HG02943 (cell line): ENCODE data around the gene YPEL3.

Source experiments
- ATAC-seq: cut with Tn5 transposase; IDR thresholded peaks from one replicate; pipeline ENCODE4 v1.9.1; 2021; ENCODE audit warnings: mild to moderate bottlenecking, low read depth, moderate library complexity; ENCODE audit not compliant: unreplicated experiment

YPEL3 gene

DNA sequence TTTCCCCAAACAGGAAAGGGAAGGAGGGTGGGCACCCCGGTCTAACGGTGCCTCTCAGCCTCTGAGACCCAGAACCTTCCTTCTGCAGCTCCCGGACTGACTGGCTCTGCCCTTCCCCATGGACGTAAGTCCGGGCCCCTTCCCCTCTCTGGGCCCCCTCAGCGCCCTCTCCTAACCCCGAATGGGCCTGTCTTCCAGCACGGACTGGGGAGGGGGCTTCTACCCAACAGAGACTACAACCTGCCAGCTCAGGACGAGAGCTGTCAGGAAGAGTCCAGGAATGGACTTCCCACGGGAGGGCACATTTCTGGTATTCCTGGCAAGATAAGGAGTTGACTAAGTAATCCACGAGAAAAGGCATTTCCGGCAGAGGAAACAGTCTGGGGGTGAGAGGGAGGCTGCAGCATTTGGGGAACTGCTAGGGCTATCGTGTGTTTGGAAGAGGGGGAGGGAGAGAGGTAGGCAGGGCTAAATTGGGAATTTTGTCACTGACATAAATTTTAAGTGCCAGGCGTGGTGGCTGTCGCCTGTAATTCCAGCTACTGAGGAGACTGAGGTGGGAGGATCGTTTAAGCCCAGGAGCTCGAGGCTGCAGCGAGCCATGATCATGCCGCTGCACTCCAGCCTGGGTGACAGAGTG is 42.5 kb downstream of the YPEL3 start:
- ATAC-seq, result no peak

DNA sequence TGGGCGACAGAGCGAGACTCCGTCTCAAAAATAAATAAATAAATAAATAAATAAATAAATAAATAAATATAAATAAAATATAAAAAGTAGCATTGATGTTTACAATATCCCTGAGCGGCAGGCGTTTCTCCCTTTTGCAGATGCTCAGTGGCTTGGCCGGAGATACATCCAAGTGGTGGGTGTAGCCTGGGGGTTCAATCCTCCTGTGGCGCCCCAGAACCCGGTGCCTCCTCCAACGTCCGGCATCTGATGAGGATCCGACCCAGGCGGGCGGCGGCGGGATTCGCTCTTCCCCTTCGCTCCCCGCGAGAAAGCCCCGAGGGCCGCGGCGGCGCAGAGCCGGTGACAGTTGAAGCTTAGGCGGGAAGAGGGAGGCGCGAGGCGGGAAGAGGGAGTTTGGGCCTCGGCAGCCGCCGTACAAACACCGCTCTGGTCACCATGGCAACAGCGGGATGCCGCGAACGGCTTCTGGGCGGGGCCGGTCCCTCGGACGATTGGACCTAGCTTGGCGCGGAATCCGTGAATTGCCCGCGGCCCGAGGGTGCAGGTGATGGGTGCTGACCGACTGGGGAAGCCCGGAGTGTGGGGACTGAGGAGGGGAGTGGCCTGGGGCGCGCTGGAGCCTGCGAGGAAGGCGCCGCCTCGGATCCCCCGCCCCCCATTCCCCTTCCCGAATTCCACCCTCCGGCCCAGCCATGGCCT is 43.2 kb downstream of the YPEL3 start:
- no peak for ATAC-seq

- ATAC-seq, result no peak
These were observed 44.5 kb downstream of the YPEL3 start for GRCh38 chr16:30051518-30051917.

GRCh38 chr16:30049871-30050270 is 46.1 kb downstream of the YPEL3 start:
- no peak for ATAC-seq

DNA sequence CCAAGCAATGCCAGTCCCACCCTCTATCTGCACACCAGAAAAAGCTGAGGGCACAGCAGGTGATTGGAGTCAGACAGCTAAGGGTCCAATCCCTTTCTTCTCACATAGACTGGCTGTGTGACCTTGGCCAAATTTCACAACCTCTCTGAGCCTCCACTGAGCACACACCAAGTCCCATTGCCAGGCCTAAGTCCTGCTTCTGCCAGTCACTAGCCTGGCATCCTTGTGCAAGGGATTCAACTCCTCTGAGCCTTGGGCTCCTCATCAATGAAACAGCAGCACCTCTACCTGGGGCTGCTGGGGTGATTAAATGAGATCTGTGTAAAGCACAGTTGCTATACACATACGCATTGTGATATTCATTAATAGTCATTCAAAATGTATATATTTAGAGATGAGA is 49.4 kb downstream of the YPEL3 start:
- no peak for ATAC-seq

DNA sequence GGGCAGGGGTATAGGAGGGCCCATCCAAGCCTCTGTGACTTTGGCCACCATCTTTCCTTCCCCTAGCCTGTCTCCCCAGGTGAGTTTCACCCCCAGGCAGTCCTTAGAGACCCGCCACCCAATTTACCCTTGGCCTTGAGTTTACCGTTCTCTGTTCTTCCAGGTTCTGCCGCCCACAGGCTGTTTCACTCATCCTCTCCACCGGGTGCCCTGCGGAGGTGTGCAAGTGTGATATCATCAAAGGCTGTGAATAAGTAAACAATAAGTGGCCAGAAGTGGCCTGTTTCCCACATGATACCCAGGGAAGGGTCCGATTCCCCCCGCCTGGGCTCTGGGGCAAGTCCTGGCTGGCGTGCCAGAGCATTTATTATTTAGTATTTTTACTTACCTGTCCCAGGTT is 49.8 kb downstream of the YPEL3 start:
- no peak for ATAC-seq
